ENCODE data around the gene ARVCF. TPM values are rescaled to one million over a fixed set of nuclear protein-coding genes. Genes with fewer than 3 reads are reported as not detected.

The ARVCF gene
- polyA plus RNA-seq, 1 of the 3 experiments (the other 2 are of a cell fraction) = 27.4 TPM

- H3K79me2 ChIP-seq (ENCODE audit: insufficient read depth) = no peaks in the 10 kb centered on the region
- no peak for TF ChIP-seq EP300 (IDR thresholded peaks at IDR 0.05; ENCODE audit: borderline replicate concordance in 1 of 2, low read depth in 1 of 2, low read length in 1 of 2)
- no peaks in the 10 kb centered on the region for H3K9me3 ChIP-seq
- H3K9me2 ChIP-seq = no peaks in the 10 kb centered on the region
- H3K4me2 ChIP-seq = no peak overlapping the region
- peaks cover 13 to 63% of the 10 kb centered on the region in 2 experiments for H3K36me3 ChIP-seq (replicated peaks in 1 of 2; ENCODE audit: control insufficient read depth in 1 of 2, insufficient read depth in 2 of 2, low read length in 1 of 2)
- ChIA-PET POLR2A (interaction anchor here (6.7 kb wide), 1 partner anchor 47 kb away, joined by 63 read pairs; no protein-coding TSS in a partner anchor), CTCF (interaction anchor here (0.6 to 16.4 kb wide), 4 partner anchors 14 to 478 kb away, joined by 3 to 501 read pairs (median 4); no protein-coding TSS in a partner anchor)
- H3K4me1 ChIP-seq (ENCODE audit: control insufficient read depth in 1 of 2, insufficient read depth in 2 of 2, low read depth in 1 of 2, low read length in 1 of 2) = peaks cover 7 to 16% of the 10 kb centered on the region in 2 experiments; a peak in 2 of 4 replicates
- H3K27ac ChIP-seq (ENCODE audit: low read depth in 2 of 2, low read length in 1 of 2) = no peak overlapping the region; a peak in 1 of 4 replicates
- no peak for DNase-seq
- peaks cover 12% of the 10 kb centered on the region for H4K20me1 ChIP-seq (ENCODE audit: insufficient read depth)
- no peaks in the 10 kb centered on the region for H3K27me3 ChIP-seq (ENCODE audit: insufficient read depth)
- 80% methylated on average over 18 of the region's 20 CpGs for WGBS (ENCODE audit: low lambda C conversion rate)
- H3K9ac ChIP-seq = no peak overlapping the region
- H3F3A ChIP-seq (replicated peaks; ENCODE audit: insufficient read depth) = peaks cover 8% of the 10 kb centered on the region
- no peak overlapping the region for H3K4me3 ChIP-seq (ENCODE audit: low read depth in 2 of 2, low read length in 1 of 2)
- H2AFZ ChIP-seq (ENCODE audit: low read depth) = no peak overlapping the region
Observed at GRCh38 chr22:19966908-19967750, 49.5 kb downstream of the ARVCF start.

- Histone ChIP-seq H3K4me3 (ENCODE audit: low read depth in 2 of 2, low read length in 1 of 2) (no peak overlapping the region), H3K36me3 (replicated peaks in 1 of 2; ENCODE audit: control insufficient read depth in 1 of 2, insufficient read depth in 2 of 2, low read length in 1 of 2) (peaks cover 13 to 54% of the 10 kb centered on the region in 2 experiments), H3K79me2 (ENCODE audit: insufficient read depth) (no peaks in the 10 kb centered on the region), H2AFZ (ENCODE audit: low read depth) (no peak overlapping the region), H3F3A (replicated peaks; ENCODE audit: insufficient read depth) (peaks cover 8% of the 10 kb centered on the region), H3K4me1 (ENCODE audit: control insufficient read depth in 1 of 2, insufficient read depth in 2 of 2, low read depth in 1 of 2, low read length in 1 of 2) (peaks cover 7 to 19% of the 10 kb centered on the region in 2 experiments; a peak in 2 of 4 replicates), H3K9me2 (no peaks in the 10 kb centered on the region), H3K27ac (ENCODE audit: low read depth in 2 of 2, low read length in 1 of 2) (no peak overlapping the region; a peak in 1 of 4 replicates), H3K27me3 (ENCODE audit: insufficient read depth) (no peaks in the 10 kb centered on the region), H3K4me2 (no peak overlapping the region), H3K9ac (no peak overlapping the region), H3K9me3 (no peaks in the 10 kb centered on the region), H4K20me1 (ENCODE audit: insufficient read depth) (peaks cover 19% of the 10 kb centered on the region)
- TF ChIP-seq TEAD4 (IDR thresholded peaks at IDR 0.05; ENCODE audit: borderline replicate concordance, insufficient read depth) = no peak
- TF ChIP-seq CTCF (IDR thresholded peaks at IDR 0.05) = peak; percentile 50
- TF ChIP-seq SMC3 (IDR thresholded peaks at IDR 0.05; ENCODE audit: low read depth, low read length) = no peak
- TF ChIP-seq TCF12 (IDR thresholded peaks at IDR 0.05) = no peak
- TF ChIP-seq POLR2AphosphoS5 (IDR thresholded peaks at IDR 0.05; ENCODE audit: low read depth, low read length) = 0 out of 2 replicates have a peak, but pooled peaks have one; percentile 15
- no peak for TF ChIP-seq REST (IDR thresholded peaks at IDR 0.05; ENCODE audit: low read depth, low read length)
- TF ChIP-seq USF1 (IDR thresholded peaks at IDR 0.05; ENCODE audit: borderline replicate concordance, low read depth) = no peak
- no peak for TF ChIP-seq NFIC (IDR thresholded peaks at IDR 0.05; ENCODE audit: borderline replicate concordance)
- TF ChIP-seq RAD21 (IDR thresholded peaks at IDR 0.05; ENCODE audit: low read length) = 0 out of 2 replicates have a peak, but pooled peaks have one; percentile 16
- no peak for TF ChIP-seq ELF1 (IDR thresholded peaks at IDR 0.05)
- WGBS (ENCODE audit: low lambda C conversion rate) = 97% methylated on average over 10 of the region's 10 CpGs
- ChIA-PET CTCF (interaction anchor here (0.8 to 16.4 kb wide), 3 partner anchors 12 to 46 kb away, joined by 3 to 501 read pairs (median 4); no protein-coding TSS in a partner anchor), POLR2A (interaction anchor here (0.8 to 1.0 kb wide), 2 partner anchors 32 to 47 kb away, joined by 3 to 4 read pairs; no protein-coding TSS in a partner anchor)
- DNase-seq = peak; percentile 78
Observed at GRCh38 chr22:19965771-19966709, 50.6 kb downstream of the ARVCF start.

All from SK-N-SH (cell line).